GM23248 (cell line): ENCODE results near the gene SLC44A2. TPM values are rescaled to one million over a fixed set of nuclear protein-coding genes. Genes with fewer than 3 reads are reported as not detected.

ENCODE experiments used
- DNase-seq: peaks from one replicate; pipeline ENCODE4 v3.0.0-alpha.2; 2015
- H2AFZ ChIP-seq: fragments of 200-600 bp; sonication (generic); 2 replicates; pipeline ENCODE4 v1.6.1; 2016; ENCODE audit warnings: antibody characterized with exemption
- H3F3A ChIP-seq: fragments of 200-600 bp; sonication (generic); 2 replicates; pipeline ENCODE4 v1.6.1; 2016; ENCODE audit warnings: mild to moderate bottlenecking, antibody characterized with exemption, mixed run types; ENCODE audit not compliant: insufficient read depth
- H3K27ac ChIP-seq: fragments of 200-600 bp; sonication (generic); 2 replicates; pipeline ENCODE4 v1.5.1; 2016; ENCODE audit warnings: mild to moderate bottlenecking
- H3K27me3 ChIP-seq: fragments of 200-600 bp; sonication (generic); replicated peaks from 2 replicates; pipeline ENCODE4 v1.6.1; 2016; ENCODE audit warnings: mild to moderate bottlenecking; ENCODE audit not compliant: insufficient read depth
- H3K36me3 ChIP-seq: fragments of 200-600 bp; sonication (generic); 2 replicates; pipeline ENCODE4 v1.6.1; 2016; ENCODE audit warnings: low read depth, mild to moderate bottlenecking
- H3K4me1 ChIP-seq: fragments of 200-600 bp; sonication (generic); 2 replicates; pipeline ENCODE4 v1.6.1; 2016; ENCODE audit warnings: mild to moderate bottlenecking; ENCODE audit not compliant: insufficient read depth
- H3K4me2 ChIP-seq: fragments of 200-600 bp; sonication (generic); one replicate; pipeline ENCODE4 v1.6.1; 2016; ENCODE audit warnings: mild to moderate bottlenecking; ENCODE audit not compliant: unreplicated experiment
- H3K4me3 ChIP-seq: fragments of 200-600 bp; sonication (generic); 2 replicates; pipeline ENCODE4 v1.5.1; 2016; ENCODE audit warnings: mild to moderate bottlenecking
- H3K79me2 ChIP-seq: fragments of 200-600 bp; sonication (generic); 2 replicates; pipeline ENCODE4 v1.6.1; 2016; ENCODE audit warnings: mild to moderate bottlenecking; ENCODE audit not compliant: insufficient read depth
- H3K9ac ChIP-seq: fragments of 200-600 bp; sonication (generic); 2 replicates; pipeline ENCODE4 v1.6.1; 2016; ENCODE audit warnings: mild to moderate bottlenecking
- H3K9me2 ChIP-seq: fragments of 200-600 bp; sonication (generic); 2 replicates; pipeline ENCODE4 v1.6.1; 2016; ENCODE audit warnings: mixed run types, mild to moderate bottlenecking, moderate library complexity; ENCODE audit not compliant: insufficient read depth
- H3K9me3 ChIP-seq: fragments of 200-600 bp; sonication (generic); one replicate; pipeline ENCODE4 v1.6.1; 2017; ENCODE audit warnings: low read depth
- H4K20me1 ChIP-seq: fragments of 200-600 bp; sonication (generic); 2 replicates; pipeline ENCODE4 v1.6.0; 2016; ENCODE audit not compliant: insufficient read depth
- EZH2 ChIP-seq: fragments of 200-600 bp; sonication (generic); IDR thresholded peaks from 2 replicates; pipeline ENCODE4 v1.6.1; 2018; ENCODE audit warnings: antibody characterized with exemption, mild to moderate bottlenecking; ENCODE audit not compliant: insufficient read depth, poor library complexity, severe bottlenecking
- EZH2phosphoT487 ChIP-seq: fragments of 200-600 bp; sonication (generic); IDR thresholded peaks from 2 replicates; pipeline ENCODE4 v1.6.1; 2018; ENCODE audit warnings: antibody characterized with exemption, moderate library complexity, mild to moderate bottlenecking, low read depth; ENCODE audit not compliant: insufficient read depth
- WGBS, 2 experiments: methylation state at CpG; one replicate each; pipeline ENCODE4 v1.1.6; 2015 to 2017; ENCODE audit warnings: low lambda C conversion rate in 2 of 2, low coverage in 1 of 2; ENCODE audit errors: missing lambda C conversion rate in 2 of 2; 5-methylcytosine and 5-hydroxymethylcytosine counted together
- in situ Hi-C: fragments of 300-500 bp; cut with MboI; formaldehyde crosslinking; loops from 2 replicates; pipeline ENCODE4 v1.15.0; 2020
- polyA plus RNA-seq: library from polyadenylated mRNA; unstranded; fragments of >200 nt; fragmentation: Nextera tagmentation; extraction: Ambion mirVana; gene quantifications from 2 replicates; pipeline ENCODE4 v1.2.1, GENCODE V29; 2016
- total RNA-seq: library from RNA; depleted of rRNA; stranded (reverse); fragments of >200 nt; shearing (Covaris generic); gene quantifications from 2 replicates; pipeline ENCODE4 v1.2.3, GENCODE V29; 2014

SLC44A2 gene
- total and polyA plus RNA-seq, 2 experiments from 2014 or later = 17.4 to 44.5 TPM

GRCh38 chr19:10654610-10655456 is 29.5 kb downstream of the SLC44A2 start:
- WGBS, 2 experiments = 1% methylated on average over 40 to 63 of the region's 73 CpGs
- no peak overlapping the region for H2AFZ ChIP-seq
- H3K9me3 ChIP-seq = no peaks in the 10 kb centered on the region
- in situ Hi-C loops = no loop called here
- H3K27me3 ChIP-seq = no peaks in the 10 kb centered on the region
- H3K9me2 ChIP-seq = no peaks in the 10 kb centered on the region
- H3K36me3 ChIP-seq = 0 out of 2 replicates have a peak, but pooled peaks cover 3% of the 10 kb centered on the region
- peaks cover 8% of the 10 kb centered on the region for H3K4me1 ChIP-seq
- H3K27ac ChIP-seq = peak overlapping the region; percentile 84
- no peak for TF ChIP-seq EZH2
- TF ChIP-seq EZH2phosphoT487 = no peak
- peak overlapping the region; percentile 98 for H3K4me2 ChIP-seq
- H3K79me2 ChIP-seq = peaks cover 62% of the 10 kb centered on the region
- peak; percentile 76 for DNase-seq
- H3K4me3 ChIP-seq = peak overlapping the region; percentile 82
- H4K20me1 ChIP-seq = peaks cover 24% of the 10 kb centered on the region
- H3F3A ChIP-seq = peaks cover 36% of the 10 kb centered on the region
- peak overlapping the region; percentile 98 for H3K9ac ChIP-seq

- no peak overlapping the region for H2AFZ ChIP-seq
- peaks cover 8% of the 10 kb centered on the region for H3K4me1 ChIP-seq
- H3K4me3 ChIP-seq = peak overlapping the region; percentile 82
- no peaks in the 10 kb centered on the region for H3K9me2 ChIP-seq
- H3F3A ChIP-seq = peaks cover 36% of the 10 kb centered on the region; the same call in 1 of the 2 replicates
- no peaks in the 10 kb centered on the region for H3K27me3 ChIP-seq
- peak; percentile 76 for DNase-seq
- H3K9me3 ChIP-seq = no peaks in the 10 kb centered on the region
- peak overlapping the region; percentile 84 for H3K27ac ChIP-seq
- H3K36me3 ChIP-seq = 0 out of 2 replicates have a peak, but pooled peaks cover 3% of the 10 kb centered on the region
- WGBS, 2 experiments = 11 to 12% methylated on average over 16 of the region's 16 CpGs
- H3K4me2 ChIP-seq = peak overlapping the region; percentile 98
- peak overlapping the region; percentile 98 for H3K9ac ChIP-seq
- in situ Hi-C loops = no loop called here
- H4K20me1 ChIP-seq = peaks cover 33% of the 10 kb centered on the region
- peaks cover 71% of the 10 kb centered on the region for H3K79me2 ChIP-seq
- TF ChIP-seq EZH2 (no peak), EZH2phosphoT487 (no peak)
These were observed 30.3 kb downstream of the SLC44A2 start for GRCh38 chr19:10655457-10656312.

- in situ Hi-C loops = no loop called here
- 78 to 80% methylated on average over 5 of the region's 5 CpGs for WGBS, 2 experiments
- Histone ChIP-seq H3K9ac (no peak overlapping the region), H3K4me3 (no peak overlapping the region), H3K4me1 (peaks cover 30% of the 10 kb centered on the region), H4K20me1 (peaks cover 61% of the 10 kb centered on the region), H3K36me3 (0 out of 2 replicates have a peak, but pooled peaks cover 3% of the 10 kb centered on the region), H3F3A (peaks cover 46% of the 10 kb centered on the region), H2AFZ (no peak overlapping the region), H3K27me3 (no peaks in the 10 kb centered on the region), H3K4me2 (no peak overlapping the region), H3K27ac (no peak overlapping the region), H3K9me3 (no peaks in the 10 kb centered on the region), H3K79me2 (peaks cover 100% of the 10 kb centered on the region), H3K9me2 (no peaks in the 10 kb centered on the region)
- DNase-seq = no peak
- TF ChIP-seq EZH2 (no peak), EZH2phosphoT487 (no peak)
These were observed 35.0 kb downstream of the SLC44A2 start for GRCh38 chr19:10660346-10660745.

- Histone ChIP-seq H2AFZ (no peak overlapping the region), H4K20me1 (peaks cover 55% of the 10 kb centered on the region), H3K4me2 (peak overlapping the region; percentile 66), H3K27ac (peak overlapping the region; percentile 62), H3K79me2 (peaks cover 100% of the 10 kb centered on the region), H3K9me2 (no peaks in the 10 kb centered on the region), H3K27me3 (no peaks in the 10 kb centered on the region), H3K36me3 (0 out of 2 replicates have a peak, but pooled peaks cover 3% of the 10 kb centered on the region), H3F3A (peaks cover 36% of the 10 kb centered on the region), H3K4me1 (peaks cover 21% of the 10 kb centered on the region), H3K9ac (peak overlapping the region; percentile 31), H3K9me3 (no peaks in the 10 kb centered on the region), H3K4me3 (peak overlapping the region; percentile 35; the same call in 1 of the 2 replicates)
- in situ Hi-C loops = no loop called here
- no peak for DNase-seq
- WGBS, 2 experiments = 100% methylated on average over 1 of the region's 1 CpG
- TF ChIP-seq EZH2 = no peak
- TF ChIP-seq EZH2phosphoT487 = no peak
These were observed 36.6 kb downstream of the SLC44A2 start for GRCh38 chr19:10661946-10662345.
